Naive thymus-derived CD8-positive, alpha-beta T cell (primary cell): ENCODE results near the gene SLIT3. TPM values are rescaled to one million over a fixed set of nuclear protein-coding genes. Genes with fewer than 3 reads are reported as not detected.
A peak's percentile ranks its signal among the peaks of the same experiment; 100 is the strongest.

Experiments used
- ATAC-seq, 2 donors: fragments of 150-1000 bp; cut with Tn5 transposase in 1 of 2; sonication (Bioruptor Pico), chemical (Tn5 transposase) in 1 of 2; 1 replicate in 1 of 2; 2 replicates in 1 of 2; pipeline ENCODE4 v1.10.0; 2021; ENCODE audit warnings: mild to moderate bottlenecking in 2 of 2, moderate library complexity in 2 of 2
- POLR2A ChIA-PET: fragments of 350-600 bp; sonication (Branson Sonifier 250); formaldehyde crosslinking; loops from one replicate; lab custom pipeline; 2021; ENCODE audit warnings: antibody characterized with exemption; lab: Charles Lee
- DNase-seq, 10 donors: peaks; one replicate each; pipeline versions ENCODE4 v3.0.0 to v3.0.0-alpha.2; 2020 to 2022
- H3K27ac Mint-ChIP-seq, 10 donors: one replicate each; pipeline ENCODE4 v1.8.0; 2020 to 2022; ENCODE audit warnings: mild to moderate bottlenecking in 10 of 10, mixed read lengths in 10 of 10, moderate library complexity in 4 of 10, inconsistent platforms in 1 of 10
- H3K27me3 Mint-ChIP-seq, 5 donors: one replicate each; pipeline ENCODE4 v1.8.0; 2021 to 2022; ENCODE audit warnings: mixed read lengths in 5 of 5
- H3K36me3 Mint-ChIP-seq, 3 donors: one replicate each; pipeline ENCODE4 v1.8.0; 2020 to 2022; ENCODE audit warnings: mixed read lengths in 3 of 3, mild to moderate bottlenecking in 2 of 3, inconsistent platforms in 1 of 3
- H3K4me1 Mint-ChIP-seq, 4 donors: one replicate each; pipeline ENCODE4 v1.8.0; 2021 to 2022; ENCODE audit warnings: mixed read lengths in 4 of 4
- H3K4me3 Mint-ChIP-seq, 10 donors: one replicate each; pipeline ENCODE4 v1.8.0; 2020 to 2022; ENCODE audit warnings: mild to moderate bottlenecking in 10 of 10, mixed read lengths in 10 of 10, moderate library complexity in 6 of 10, inconsistent platforms in 1 of 10
- H3K9me3 Mint-ChIP-seq, 9 donors: one replicate each; pipeline ENCODE4 v1.8.0; 2020 to 2022; ENCODE audit warnings: mixed read lengths in 9 of 9, mild to moderate bottlenecking in 3 of 9, inconsistent platforms in 1 of 9, moderate library complexity in 1 of 9
- microRNA-seq: library from miRNA; unstranded; fragments of <30 nt; microRNA quantifications from one replicate; pipeline ENCODE4 v1.2.0, GENCODE V29; 2022; ENCODE audit warnings: borderline microRNAs expressed
- polyA plus RNA-seq, 3 donors: library from polyadenylated mRNA; unstranded; fragments of 300-500 nt; fragmentation: Illumina TruSeq; gene quantifications; one replicate each; pipeline ENCODE4 v1.2.3, GENCODE V29; 2021
- total RNA-seq, 8 experiments: library from RNA in 2 of 8; stranded (reverse) in 2 of 8; gene quantifications; one replicate each; pipeline ENCODE4 v1.2.3 and lab custom pipeline; 2021 to 2026

SLIT3 gene
- total and polyA plus RNA-seq, 5 experiments from 2014 or later, result not detected

DNA sequence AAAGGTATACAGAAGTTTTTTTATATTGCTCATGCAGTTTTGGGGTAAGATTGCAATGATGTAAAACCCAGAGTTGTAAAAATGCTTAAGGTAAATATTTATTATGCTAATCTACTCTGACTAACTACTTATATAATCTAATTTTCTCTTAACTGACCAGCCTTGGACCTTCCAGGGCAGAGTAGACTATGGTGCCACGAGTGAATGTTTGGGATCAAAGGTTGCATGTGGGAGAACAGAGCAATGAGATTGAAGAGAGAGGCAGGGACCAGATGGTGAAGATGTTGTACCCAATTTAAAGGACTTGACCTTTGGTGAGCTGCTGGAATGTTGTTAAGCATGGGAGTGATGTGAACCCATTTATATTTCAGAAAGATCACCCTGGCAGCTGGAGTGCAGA is 686.9 kb downstream of the SLIT3 start:
- Mint-ChIP-seq H3K4me1 (peaks cover 8 to 14% (median 9%) of the 10 kb centered on the region in 4 donors), H3K4me3 (no peak overlapping the region), H3K27ac (peak overlapping the region in 3 of 10 donors; percentile 1 to 28 (median 17)), H3K27me3 (no peaks in the 10 kb centered on the region), H3K36me3 (no peaks in the 10 kb centered on the region), H3K9me3 (peaks cover 0 to 15% (median 0%) of the 10 kb centered on the region in 9 donors)
- ATAC-seq, result no peak
- POLR2A ChIA-PET, result interaction anchor here (1.7 kb wide), 1 partner anchor 35 kb away, joined by 4 read pairs; the partner anchor contains the start of gene PANK3
- DNase-seq, result no peak

GRCh38 chr5:168613396-168613795 is 687.5 kb downstream of the SLIT3 start:
- Mint-ChIP-seq H3K4me3 (peak overlapping the region; percentile 25 to 65 (median 47)), H3K27ac (peak overlapping the region; percentile 69 to 93 (median 89)), H3K27me3 (no peaks in the 10 kb centered on the region), H3K36me3 (no peaks in the 10 kb centered on the region), H3K9me3 (peaks cover 0 to 15% (median 0%) of the 10 kb centered on the region in 9 donors), H3K4me1 (peaks cover 8 to 14% (median 9%) of the 10 kb centered on the region in 4 donors)
- ATAC-seq, result no peak
- DNase-seq, result no peak
- POLR2A ChIA-PET, result interaction anchor here (0.7 to 1.7 kb wide), 3 partner anchors 11 to 34 kb away, joined by 3 to 4 read pairs (median 3); partner anchors contain the start of gene PANK3

- peaks cover 0 to 15% (median 0%) of the 10 kb centered on the region in 9 donors for H3K9me3 Mint-ChIP-seq
- H3K36me3 Mint-ChIP-seq, result no peaks in the 10 kb centered on the region
- ATAC-seq, result peak; percentile 100
- DNase-seq, result peak in 5 of 10 donors; percentile 15 to 57 (median 39)
- no peaks in the 10 kb centered on the region for H3K27me3 Mint-ChIP-seq
- H3K27ac Mint-ChIP-seq, result peak overlapping the region; percentile 69 to 93 (median 89)
- H3K4me3 Mint-ChIP-seq, result peak overlapping the region; percentile 25 to 65 (median 47)
- H3K4me1 Mint-ChIP-seq, result peaks cover 8 to 14% (median 9%) of the 10 kb centered on the region in 4 donors
- POLR2A ChIA-PET, result interaction anchor here (0.7 to 1.7 kb wide), 3 partner anchors 11 to 34 kb away, joined by 3 to 4 read pairs (median 3); partner anchors contain the start of gene PANK3
Measured at GRCh38 chr5:168612996-168613395, 687.9 kb downstream of the SLIT3 start.

GRCh38 chr5:168612123-168612522 is 688.8 kb downstream of the SLIT3 start:
- Mint-ChIP-seq H3K9me3 (peaks cover 0 to 15% (median 0%) of the 10 kb centered on the region in 9 donors), H3K27me3 (no peaks in the 10 kb centered on the region), H3K4me1 (peaks cover 8 to 14% (median 9%) of the 10 kb centered on the region in 4 donors), H3K27ac (peak overlapping the region in 2 of 10 donors; percentile 14 to 38), H3K36me3 (no peaks in the 10 kb centered on the region), H3K4me3 (no peak overlapping the region)
- no peak for DNase-seq
- no peak for ATAC-seq
- POLR2A ChIA-PET, result interaction anchor here (1.4 kb wide), 1 partner anchor 32 kb away, joined by 7 read pairs; the partner anchor contains the start of gene PANK3

Small RNAs within 50 kb of the gene (microRNA-seq; reads per million reads assigned to microRNA genes)
- not detected for gene MIR218-2
- not detected for gene MIR585
